ENCODE results near the gene OR4L1.
"Not testable (repeated sequence)": the region's sequence is repeated elsewhere in the genome, so short reads cannot be mapped to it uniquely, and the experiment has no call there.

Gene OR4L1, protein sequence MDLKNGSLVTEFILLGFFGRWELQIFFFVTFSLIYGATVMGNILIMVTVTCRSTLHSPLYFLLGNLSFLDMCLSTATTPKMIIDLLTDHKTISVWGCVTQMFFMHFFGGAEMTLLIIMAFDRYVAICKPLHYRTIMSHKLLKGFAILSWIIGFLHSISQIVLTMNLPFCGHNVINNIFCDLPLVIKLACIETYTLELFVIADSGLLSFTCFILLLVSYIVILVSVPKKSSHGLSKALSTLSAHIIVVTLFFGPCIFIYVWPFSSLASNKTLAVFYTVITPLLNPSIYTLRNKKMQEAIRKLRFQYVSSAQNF

DNA sequence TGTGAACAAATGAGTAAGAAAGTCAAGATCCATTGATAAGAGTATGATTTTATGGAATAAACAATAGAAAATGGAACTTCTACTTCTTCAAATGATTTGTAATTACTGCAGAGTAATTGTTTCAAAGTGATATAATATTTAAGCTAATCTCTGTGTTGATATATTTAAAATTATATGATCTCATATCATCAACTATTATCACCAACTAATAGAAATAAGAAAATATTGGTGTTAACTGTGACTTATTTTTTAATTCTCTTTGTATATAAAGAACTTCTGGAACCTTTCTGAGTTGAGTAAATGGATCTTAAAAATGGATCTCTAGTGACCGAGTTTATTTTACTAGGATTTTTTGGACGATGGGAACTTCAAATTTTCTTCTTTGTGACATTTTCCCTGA, at the start of gene OR4L1:
Gene OR4L1, plus strand, starts transcription at position 301 of the 400 bp plus-strand sequence. Its CDS starts 0 bp downstream, at position 301.
- no peak for DNase-seq

- no peak for DNase-seq
These were observed 40.5 kb upstream of the OR4L1 start, which contains the start of gene OR4K14 for GRCh38 chr14:20019257-20019865. Gene OR4K14, minus strand, starts transcription at chr14:20019307. Its CDS starts 4,114 bp downstream, at chr14:20015193.

- no peak for DNase-seq
These were observed 28.8 kb upstream of the OR4L1 start for GRCh38 chr14:20031058-20031457.

DNA sequence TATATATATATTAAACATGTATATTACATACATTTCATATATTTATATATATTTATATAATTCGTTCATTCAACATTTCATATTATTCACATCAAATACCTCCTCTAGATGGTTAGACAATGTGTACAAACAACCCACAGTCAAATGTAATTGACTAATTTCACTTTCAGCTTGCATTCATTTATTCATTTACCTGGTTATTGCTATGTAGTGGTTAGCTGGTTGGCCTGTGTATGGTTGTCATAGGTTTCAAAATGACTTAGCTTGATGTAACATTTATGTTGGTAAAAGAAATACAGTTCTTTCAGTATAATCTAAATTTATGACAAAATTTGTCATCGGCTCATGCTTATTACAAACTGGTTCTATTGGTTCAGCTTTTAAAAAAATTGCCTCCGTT, 24.4 kb upstream of the OR4L1 start:
- DNase-seq, result no peak

DNA sequence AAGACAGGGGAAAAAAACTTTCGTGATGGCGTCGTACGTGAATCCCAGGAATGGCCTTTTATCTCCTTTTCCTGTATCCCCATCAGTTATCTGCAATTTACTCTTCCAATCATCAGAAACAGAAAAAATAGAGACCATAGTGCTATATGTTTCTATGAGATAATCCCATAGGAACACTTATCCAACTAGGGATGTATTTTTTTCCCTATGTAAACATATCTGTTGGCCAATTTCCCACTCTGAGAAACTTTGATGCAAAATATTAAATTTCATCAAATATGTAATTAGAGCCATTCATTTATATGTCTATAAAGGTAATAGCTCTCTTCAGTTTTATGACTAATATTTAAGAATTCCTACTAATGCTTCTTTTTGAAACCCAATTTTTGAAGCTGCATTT, 23.9 kb upstream of the OR4L1 start, which contains the start of gene OR4K13:
Gene OR4K13, minus strand, starts transcription at position 101 of the 400 bp plus-strand sequence. CDS start 1,280 bp downstream, outside the sequence.
- no peak for DNase-seq

DNA sequence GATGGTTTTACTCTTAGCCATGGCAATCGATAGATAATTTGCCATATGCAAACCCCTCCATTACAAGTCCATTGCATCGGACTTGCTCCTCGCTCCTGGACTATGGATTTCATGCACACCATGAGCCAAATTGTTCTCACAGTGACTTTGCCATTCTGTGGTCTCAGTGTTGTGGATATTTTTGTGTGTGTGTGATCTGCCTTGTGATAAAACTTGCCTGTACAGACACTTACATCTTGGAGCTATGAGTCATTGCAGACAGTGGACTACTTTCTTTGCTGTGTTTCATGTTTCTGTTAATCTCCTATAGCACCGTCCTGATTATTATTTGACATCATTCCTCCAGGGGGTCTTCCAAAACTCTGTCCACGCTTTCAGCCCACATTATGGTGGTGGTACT, 15.6 kb upstream of the OR4L1 start:
- DNase-seq, result no peak

GRCh38 chr14:20048202-20048601, 11.6 kb upstream of the OR4L1 start:
- DNase-seq, result no peak

DNA sequence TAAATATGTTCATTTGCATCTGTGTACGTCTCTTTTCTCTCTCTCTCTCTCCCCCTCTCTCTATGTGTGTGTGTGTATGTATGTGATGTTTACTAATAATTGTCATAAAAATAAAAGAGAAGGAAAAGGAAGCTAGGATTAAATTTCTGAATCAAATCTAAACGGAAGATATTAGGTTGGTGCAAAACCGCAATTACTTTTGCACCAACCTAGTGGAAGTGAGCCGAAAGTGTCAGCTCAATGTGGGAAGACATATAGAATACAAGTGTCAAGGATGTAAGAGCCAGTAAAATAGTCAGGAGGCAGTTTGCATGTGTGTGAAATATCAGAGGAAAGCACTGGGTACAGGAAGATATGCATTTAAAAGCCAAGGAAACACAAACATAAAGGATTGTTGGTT, 32.2 kb downstream of the OR4L1 start:
- no peak for DNase-seq

- DNase-seq, result no peak
These were observed 33.6 kb downstream of the OR4L1 start for GRCh38 chr14:20093442-20093841.

GRCh38 chr14:20098926-20099770, 39.3 kb downstream of the OR4L1 start:
- not testable (repeated sequence) for DNase-seq

DNA sequence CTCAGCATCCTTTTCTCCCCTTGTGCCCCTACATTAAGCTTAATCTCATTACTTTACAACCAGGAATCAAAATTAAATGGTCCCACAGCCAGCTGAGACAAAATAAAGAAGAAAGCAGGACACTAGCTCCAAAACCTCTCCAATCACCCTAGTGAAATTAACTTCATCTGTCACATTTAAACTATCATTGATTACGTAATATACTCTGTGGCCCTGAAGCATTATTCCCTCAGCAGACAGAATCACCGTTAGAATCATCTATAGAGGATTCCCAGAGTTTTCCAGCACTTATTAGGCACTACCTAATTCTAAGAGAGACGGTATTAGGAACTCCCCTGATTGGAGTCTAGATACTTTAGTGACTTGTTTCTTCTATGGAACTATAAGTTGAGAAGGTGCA, 50.6 kb downstream of the OR4L1 start, which contains the start of gene OR4K17:
Gene OR4K17, plus strand, starts transcription at position 302 of the 400 bp plus-strand sequence. CDS start 6,761 bp downstream, outside the sequence.
- no peak for DNase-seq
